Fibroblast of the aortic adventitia (primary cell): ENCODE data around the gene RPL41. TPM values are rescaled to one million over a fixed set of nuclear protein-coding genes. Genes with fewer than 3 reads are reported as not detected.

Source experiments
- DNase-seq: peaks from one replicate; pipeline ENCODE4 v3.0.0-alpha.2; 2010; ENCODE audit warnings: low read depth
- H3K4me3 ChIP-seq: 2 replicates; pipeline ENCODE4 v1.5.1; 2011; ENCODE audit warnings: low read depth, mild to moderate bottlenecking, control low read depth, low read length, moderate library complexity
- total RNA-seq: library from RNA; depleted of rRNA; stranded (reverse); fragments of >200 nt; gene quantifications from 2 replicates; pipeline ENCODE4 v1.2.3, GENCODE V29; 2012; ENCODE audit warnings: low replicate concordance
- TF ChIP-seq, protein P1 (sequence below): IDR thresholded peaks from 2 replicates; pipeline ENCODE4 v1.5.1; 2011; ENCODE audit warnings: mild to moderate bottlenecking, low read length, control low read depth, inconsistent platforms; ENCODE audit not compliant: insufficient read depth

The RPL41 gene
- total RNA-seq, 1 donor: 2,772 TPM

DNA sequence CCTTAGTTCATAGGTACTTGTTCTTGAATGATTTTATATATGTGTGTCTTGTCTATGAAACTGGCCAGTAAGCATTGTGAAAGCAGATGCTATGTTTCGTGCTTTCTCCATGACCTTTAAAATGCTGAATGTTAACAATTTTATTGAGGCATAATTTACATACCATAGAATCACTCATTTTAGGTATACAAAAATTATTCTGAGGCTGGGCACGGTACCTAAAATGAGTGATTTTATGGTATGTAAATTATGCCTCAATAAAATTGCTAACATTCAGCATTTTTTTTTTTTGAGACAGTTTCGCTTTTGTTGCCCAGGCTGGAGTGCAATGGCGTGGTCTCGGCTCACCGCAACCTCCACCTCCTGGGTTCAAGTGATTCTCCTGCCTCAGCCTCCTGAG, 18.5 kb downstream of the RPL41 start:
- no peak for DNase-seq
- TF ChIP-seq, protein P1, sequence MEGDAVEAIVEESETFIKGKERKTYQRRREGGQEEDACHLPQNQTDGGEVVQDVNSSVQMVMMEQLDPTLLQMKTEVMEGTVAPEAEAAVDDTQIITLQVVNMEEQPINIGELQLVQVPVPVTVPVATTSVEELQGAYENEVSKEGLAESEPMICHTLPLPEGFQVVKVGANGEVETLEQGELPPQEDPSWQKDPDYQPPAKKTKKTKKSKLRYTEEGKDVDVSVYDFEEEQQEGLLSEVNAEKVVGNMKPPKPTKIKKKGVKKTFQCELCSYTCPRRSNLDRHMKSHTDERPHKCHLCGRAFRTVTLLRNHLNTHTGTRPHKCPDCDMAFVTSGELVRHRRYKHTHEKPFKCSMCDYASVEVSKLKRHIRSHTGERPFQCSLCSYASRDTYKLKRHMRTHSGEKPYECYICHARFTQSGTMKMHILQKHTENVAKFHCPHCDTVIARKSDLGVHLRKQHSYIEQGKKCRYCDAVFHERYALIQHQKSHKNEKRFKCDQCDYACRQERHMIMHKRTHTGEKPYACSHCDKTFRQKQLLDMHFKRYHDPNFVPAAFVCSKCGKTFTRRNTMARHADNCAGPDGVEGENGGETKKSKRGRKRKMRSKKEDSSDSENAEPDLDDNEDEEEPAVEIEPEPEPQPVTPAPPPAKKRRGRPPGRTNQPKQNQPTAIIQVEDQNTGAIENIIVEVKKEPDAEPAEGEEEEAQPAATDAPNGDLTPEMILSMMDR: no peak
- H3K4me3 ChIP-seq: no peak overlapping the region

DNA sequence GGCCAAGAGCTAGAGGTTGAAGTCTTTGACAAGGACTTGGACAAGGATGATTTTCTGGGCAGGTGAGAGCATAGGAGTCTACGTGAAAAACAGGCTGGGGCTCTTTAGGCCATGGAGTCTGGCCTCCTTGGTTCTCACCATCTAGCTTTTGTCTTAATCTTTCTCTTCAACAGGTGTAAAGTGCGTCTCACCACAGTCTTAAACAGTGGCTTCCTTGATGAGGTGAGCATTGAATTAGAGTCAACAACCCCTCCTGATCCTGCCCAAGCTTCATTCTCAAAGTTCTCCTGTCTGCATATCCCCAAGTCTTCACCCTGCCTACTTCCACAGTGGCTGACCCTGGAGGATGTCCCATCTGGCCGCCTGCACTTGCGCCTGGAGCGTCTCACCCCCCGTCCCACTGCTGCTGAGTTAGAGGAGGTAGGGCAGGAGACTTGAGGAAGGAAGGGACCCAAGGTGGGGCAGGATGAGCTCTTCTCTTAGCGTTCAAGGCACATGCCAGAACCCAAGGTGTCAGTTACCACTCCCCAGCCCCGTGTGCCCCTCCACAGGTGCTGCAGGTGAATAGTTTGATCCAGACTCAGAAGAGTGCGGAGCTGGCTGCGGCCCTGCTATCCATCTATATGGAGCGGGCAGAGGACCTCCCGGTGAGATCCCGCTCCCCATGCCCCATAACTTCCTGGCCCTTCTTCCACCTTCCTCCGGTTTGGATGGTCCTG, 21.6 kb downstream of the RPL41 start:
- no peak for DNase-seq
- TF ChIP-seq, protein P1: no peak
- no peak overlapping the region for H3K4me3 ChIP-seq

DNA sequence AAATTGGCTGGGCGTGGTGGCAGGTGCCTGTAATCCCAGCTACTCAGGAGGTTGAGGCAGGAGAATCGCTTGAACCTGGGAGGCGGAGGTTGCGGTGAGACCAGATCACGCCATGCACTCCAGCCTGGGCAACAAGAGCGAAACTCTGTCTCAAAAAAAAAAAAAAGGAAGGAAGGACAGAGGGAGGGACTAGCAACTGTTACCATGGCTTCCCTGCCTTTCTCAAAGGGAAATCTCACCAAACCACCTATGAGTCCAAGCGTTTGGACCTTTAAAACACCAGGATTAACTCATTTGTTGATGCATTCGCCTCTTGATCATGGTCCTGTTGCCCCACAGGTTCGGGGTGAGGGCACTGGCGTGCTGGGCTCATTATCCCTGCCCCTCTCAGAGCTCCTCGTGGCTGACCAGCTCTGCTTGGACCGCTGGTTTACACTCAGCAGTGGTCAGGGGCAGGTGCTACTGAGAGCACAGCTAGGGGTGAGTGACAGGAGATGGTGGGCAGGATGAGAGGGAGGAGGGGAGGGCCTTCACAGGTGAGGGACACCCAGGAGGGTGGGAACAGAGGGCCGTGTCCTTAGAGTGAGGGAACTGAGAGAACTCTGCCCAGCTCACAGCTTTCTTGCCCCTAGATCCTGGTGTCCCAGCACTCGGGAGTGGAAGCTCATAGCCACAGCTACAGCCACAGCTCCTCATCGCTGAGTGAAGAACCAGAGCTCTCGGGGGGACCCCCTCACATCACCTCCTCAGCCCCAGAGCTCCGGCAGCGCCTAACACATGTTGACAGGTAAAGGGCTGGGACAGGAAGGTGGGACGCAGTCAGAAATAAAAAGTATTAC, 25.7 kb downstream of the RPL41 start:
- TF ChIP-seq, protein P1: no peak
- no peak for DNase-seq
- H3K4me3 ChIP-seq: no peak overlapping the region

DNA sequence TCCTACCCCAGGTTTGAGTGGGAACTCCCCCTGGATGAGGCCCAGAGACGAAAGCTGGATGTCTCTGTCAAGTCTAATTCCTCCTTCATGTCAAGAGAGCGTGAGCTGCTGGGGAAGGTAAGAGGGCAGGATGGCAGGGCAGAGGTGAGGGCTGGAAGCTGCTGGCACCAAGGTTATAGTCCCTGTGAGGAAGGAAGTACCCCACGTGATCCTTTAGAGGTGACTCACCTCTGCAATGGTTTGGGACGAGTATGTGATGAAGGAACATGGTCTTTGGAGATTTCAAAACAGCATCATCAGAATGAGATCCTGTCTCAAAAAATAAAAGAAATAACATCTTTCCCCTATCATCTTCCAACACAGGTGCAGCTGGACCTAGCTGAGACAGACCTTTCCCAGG, 26.8 kb downstream of the RPL41 start:
- TF ChIP-seq, protein P1: no peak
- H3K4me3 ChIP-seq: no peak overlapping the region
- no peak for DNase-seq

DNA sequence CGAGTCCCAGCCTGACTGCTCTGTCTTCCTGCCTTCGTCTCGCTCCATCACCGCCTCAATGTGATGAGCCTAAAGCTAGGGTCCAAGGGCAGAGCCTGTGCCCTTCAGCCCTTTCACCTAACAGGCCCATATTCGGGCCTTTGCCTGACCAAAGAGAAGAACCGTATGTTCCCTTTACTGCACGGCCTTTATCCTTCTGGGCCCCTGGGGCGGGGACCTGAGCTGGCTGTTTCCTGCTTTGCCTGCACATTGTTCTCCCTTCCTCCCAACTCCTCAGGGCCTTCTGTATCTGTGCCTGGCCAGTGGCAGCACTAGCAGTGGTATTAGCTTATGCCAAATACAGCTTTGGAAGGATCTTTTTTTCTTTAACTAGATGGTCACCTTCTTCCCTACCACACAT, 27.4 kb downstream of the RPL41 start:
- no peak overlapping the region for H3K4me3 ChIP-seq
- TF ChIP-seq, protein P1: no peak
- DNase-seq: no peak

DNA sequence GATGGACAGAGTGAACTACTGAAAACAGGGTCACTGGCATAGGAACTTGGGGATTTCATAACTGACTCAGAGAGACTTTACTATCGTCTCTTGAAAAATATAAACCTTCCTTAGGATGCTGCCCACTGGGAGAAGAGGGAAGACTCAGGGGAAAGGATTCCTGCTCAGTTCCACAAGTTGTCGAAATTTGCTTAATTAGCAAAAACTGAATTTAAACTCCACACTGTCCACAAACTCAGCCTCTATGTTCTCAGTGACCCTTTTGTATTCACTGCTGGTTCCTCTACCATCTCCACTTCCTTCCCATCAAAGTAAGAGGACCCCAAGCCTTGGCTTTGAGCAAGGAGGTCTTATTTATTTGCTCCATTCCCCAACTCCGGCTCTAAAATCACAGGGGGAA, 28.8 kb downstream of the RPL41 start:
- H3K4me3 ChIP-seq: no peak overlapping the region
- TF ChIP-seq, protein P1: no peak
- no peak for DNase-seq
